HG03108 (cell line): Measurements from ENCODE around the gene CYP8B1.

Experiments used
- ATAC-seq: cut with Tn5 transposase; IDR thresholded peaks from one replicate; pipeline ENCODE4 v1.9.1; 2021; ENCODE audit warnings: moderate library complexity; ENCODE audit not compliant: unreplicated experiment

Gene CYP8B1

DNA sequence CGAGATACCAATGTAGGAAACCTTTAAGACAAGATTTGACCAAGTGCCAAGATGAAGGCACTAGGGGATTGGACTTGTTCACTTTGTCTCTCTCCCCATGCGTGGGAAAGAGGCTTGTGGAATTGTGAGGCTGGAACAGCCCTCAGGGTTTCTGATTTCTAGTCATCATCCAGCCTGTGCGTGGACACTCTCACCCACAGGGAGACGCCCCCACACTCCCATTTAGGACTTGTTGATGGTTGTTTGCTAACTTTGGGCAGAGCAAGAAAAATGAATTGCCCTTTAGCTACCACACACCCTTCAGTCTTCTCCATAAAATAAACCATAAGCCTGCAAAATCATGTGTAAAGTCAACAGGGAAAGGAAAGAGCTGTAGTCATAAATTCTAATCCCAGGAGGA is 48.0 kb downstream of the CYP8B1 start:
- ATAC-seq, result no peak

GRCh38 chr3:42827023-42827422 is 48.7 kb downstream of the CYP8B1 start:
- no peak for ATAC-seq

DNA sequence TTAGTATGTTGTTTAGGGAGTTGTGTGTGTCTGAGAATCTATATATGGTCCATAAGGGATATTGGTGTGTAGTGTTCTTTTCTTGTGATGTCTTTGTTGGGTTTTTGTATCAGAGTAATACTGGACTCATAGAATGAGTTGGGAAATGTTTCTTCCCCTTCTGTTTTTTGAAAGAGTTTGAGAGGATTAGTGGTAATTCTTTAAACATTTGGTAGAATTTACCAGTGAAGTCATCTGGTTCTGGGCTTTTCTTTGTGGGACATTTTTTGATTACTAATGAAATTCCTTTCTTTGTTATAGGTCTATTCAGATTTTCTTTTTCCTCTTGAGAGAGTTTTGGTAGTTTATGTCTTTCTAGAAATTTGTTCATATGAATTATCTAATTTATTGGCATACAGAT is 49.5 kb downstream of the CYP8B1 start:
- ATAC-seq, result no peak

DNA sequence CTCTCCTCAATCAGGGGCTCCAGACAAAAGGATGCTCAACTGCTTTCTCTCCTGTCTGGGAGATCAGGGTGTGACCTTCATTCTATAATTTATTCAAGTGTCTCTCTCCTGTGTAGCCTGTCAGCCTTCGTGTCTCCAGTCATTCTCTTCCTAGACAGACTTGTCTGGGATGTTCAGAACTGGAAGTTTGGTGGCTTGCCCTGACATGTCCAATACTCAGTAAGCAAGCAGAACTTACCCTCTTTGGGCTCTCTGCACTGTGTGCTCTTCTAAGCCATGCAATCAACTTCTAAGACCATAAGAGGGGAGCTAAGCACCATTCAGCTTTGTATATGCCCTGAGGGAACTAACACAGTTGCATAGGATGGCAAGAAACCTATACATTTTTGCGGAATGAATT is 52.3 kb downstream of the CYP8B1 start:
- ATAC-seq, result no peak

DNA sequence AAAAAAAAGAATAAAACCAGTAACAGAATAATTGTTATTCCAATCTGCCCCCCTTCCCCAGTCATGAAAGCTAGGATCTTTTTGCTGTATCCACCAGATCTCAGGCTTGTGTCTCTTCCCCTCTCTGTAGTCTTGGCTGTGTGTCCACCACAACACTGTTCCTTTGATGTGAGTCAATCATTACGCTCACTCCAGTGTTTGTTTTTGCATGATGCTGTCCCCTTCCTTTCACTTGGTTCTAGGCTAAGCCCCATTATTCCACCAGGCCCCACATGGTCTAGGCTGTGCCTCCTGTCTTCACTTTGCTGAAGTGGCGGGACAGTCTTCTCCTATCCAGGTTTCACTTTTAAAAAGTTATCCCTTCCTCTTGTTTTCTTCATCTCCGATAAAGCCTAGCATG is 52.9 kb downstream of the CYP8B1 start:
- no peak for ATAC-seq
